ENCODE data around the gene DDOST.

- TF ChIP-seq CTCF (conservative IDR thresholded peaks at IDR 0.05; ENCODE audit: low read depth, low read length) (no peak), EZH2 (IDR thresholded peaks at IDR 0.05; ENCODE audit: borderline replicate concordance, low read depth, low read length, poor library complexity, severe bottlenecking) (no peak)
Measured at GRCh38 chr1:20632386-20632785, 28.8 kb downstream of the DDOST start.
